ENCODE results near the gene ANKRD33. TPM values are rescaled to one million over a fixed set of nuclear protein-coding genes. Genes with fewer than 3 reads are reported as not detected.

The ANKRD33 gene
- total RNA-seq, 4 donors from 2014 or later = 0.14 to 2.9 (median 0.27) TPM; not detected in 1

GRCh38 chr12:51910691-51911090 is 22.8 kb downstream of the ANKRD33 start:
- peak overlapping the region; percentile 96 for H3K27ac ChIP-seq
- DNase-seq = no peak
- TF ChIP-seq CTCF (IDR thresholded peaks at IDR 0.05) (no peak), POLR2A (IDR thresholded peaks at IDR 0.05) (no peak)

GRCh38 chr12:51911307-51911706 is 23.4 kb downstream of the ANKRD33 start:
- Histone ChIP-seq H3K27ac (peak overlapping the region; percentile 96), H3K4me3 (no peak overlapping the region), H3K9me3 (no peaks in the 10 kb centered on the region), H3K36me3 (no peaks in the 10 kb centered on the region), H3K27me3 (no peaks in the 10 kb centered on the region), H3K4me1 (peaks cover 0 to 3% of the 10 kb centered on the region in 2 donors)
- TF ChIP-seq CTCF (IDR thresholded peaks at IDR 0.05) (no peak), POLR2A (IDR thresholded peaks at IDR 0.05) (no peak)
- intact Hi-C loops (cut with DNase I; ENCODE audit: low total_unique reads) = no loop called here
- no peak for DNase-seq

More at GRCh38 chr12:51910691-51911090, 22.8 kb downstream of the ANKRD33 start:
- peaks cover 0 to 3% of the 10 kb centered on the region in 2 donors for H3K4me1 ChIP-seq
- H3K4me3 ChIP-seq = no peak overlapping the region
- no peaks in the 10 kb centered on the region for H3K27me3 ChIP-seq
- no peaks in the 10 kb centered on the region for H3K36me3 ChIP-seq
- intact Hi-C loops (cut with DNase I; ENCODE audit: low total_unique reads) = no loop called here
- no peaks in the 10 kb centered on the region for H3K9me3 ChIP-seq

- peak overlapping the region; percentile 96 for H3K27ac ChIP-seq
- TF ChIP-seq POLR2A (IDR thresholded peaks at IDR 0.05) = no peak
- TF ChIP-seq CTCF (IDR thresholded peaks at IDR 0.05) = no peak
- H3K4me3 ChIP-seq = no peak overlapping the region
- H3K27me3 ChIP-seq = no peaks in the 10 kb centered on the region
- H3K9me3 ChIP-seq = no peaks in the 10 kb centered on the region
- DNase-seq = no peak
- intact Hi-C loops (cut with DNase I; ENCODE audit: low total_unique reads) = no loop called here
- H3K36me3 ChIP-seq = no peaks in the 10 kb centered on the region
- H3K4me1 ChIP-seq = peaks cover 0 to 3% of the 10 kb centered on the region in 2 donors
These were observed 24.1 kb downstream of the ANKRD33 start for GRCh38 chr12:51911788-51912711.

GRCh38 chr12:51913071-51914033 is 25.4 kb downstream of the ANKRD33 start:
- no peaks in the 10 kb centered on the region for H3K9me3 ChIP-seq
- no peak for DNase-seq
- intact Hi-C loops (cut with DNase I; ENCODE audit: low total_unique reads) = no loop called here
- H3K4me1 ChIP-seq = peaks cover 0 to 3% of the 10 kb centered on the region in 2 donors
- H3K36me3 ChIP-seq = no peaks in the 10 kb centered on the region
- H3K4me3 ChIP-seq = no peak overlapping the region
- no peaks in the 10 kb centered on the region for H3K27me3 ChIP-seq
- TF ChIP-seq CTCF (IDR thresholded peaks at IDR 0.05) (no peak), POLR2A (IDR thresholded peaks at IDR 0.05) (no peak)
- H3K27ac ChIP-seq = peak overlapping the region; percentile 17 to 67
